GM06990 (cell line): ENCODE results near the gene TMEM82.
"Not testable (repeated sequence)": the region's sequence is repeated elsewhere in the genome, so short reads cannot be mapped to it uniquely, and the experiment has no call there.

Experiments
- DNase-seq: peaks from one replicate; pipeline ENCODE4 v3.0.0-alpha.2; 2011; ENCODE audit not compliant: insufficient read length; ENCODE audit errors: extremely low read depth
- H3K27me3 ChIP-seq: replicated peaks from 2 replicates; pipeline ENCODE4 v1.6.0; 2011; ENCODE audit warnings: low read length; ENCODE audit not compliant: control insufficient read depth, insufficient read depth
- H3K36me3 ChIP-seq: 2 replicates; pipeline ENCODE4 v1.5.1; 2011; ENCODE audit warnings: low read length; ENCODE audit not compliant: control insufficient read depth, insufficient read depth
- H3K4me3 ChIP-seq: replicated peaks from 2 replicates; pipeline ENCODE4 v1.5.1; 2011; ENCODE audit warnings: low read depth, mild to moderate bottlenecking, control low read depth, low read length
- TF ChIP-seq, protein P1 (sequence below): IDR thresholded peaks from 2 replicates; pipeline ENCODE4 v1.5.1; 2011; ENCODE audit warnings: low read length, control low read depth, mild to moderate bottlenecking, inconsistent platforms; ENCODE audit not compliant: insufficient read depth, poor library complexity, severe bottlenecking

The TMEM82 gene

DNA sequence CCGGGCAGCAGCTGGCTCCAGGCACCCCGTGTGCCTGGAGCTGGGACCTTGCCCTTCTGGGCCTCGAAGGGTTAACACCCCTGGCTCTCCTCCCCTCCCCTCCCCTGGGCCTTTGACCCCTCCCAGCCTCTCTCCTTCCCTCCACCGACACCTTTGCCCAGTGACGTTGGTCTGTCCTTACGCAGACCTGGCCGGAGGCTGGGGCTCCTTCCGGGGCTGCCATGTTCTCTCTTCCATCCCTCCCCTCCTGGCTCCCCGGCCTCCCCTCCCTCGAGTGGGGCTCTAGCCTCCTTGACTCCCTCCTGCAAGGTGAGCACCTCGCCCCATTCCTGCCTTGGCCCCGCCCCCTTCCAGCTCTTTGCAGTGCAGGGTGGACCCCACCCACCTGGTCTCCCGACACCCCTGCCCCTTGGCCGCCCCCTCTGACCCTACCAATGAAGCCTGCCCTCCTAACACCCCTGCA is at the start of gene TMEM82:
Gene TMEM82, plus strand, starts transcription at position 161 of the 463 bp plus-strand sequence. Its CDS starts 61 bp downstream, at position 222.
- no peak for DNase-seq
- Histone ChIP-seq H3K36me3 (no peaks in the 10 kb centered on the region), H3K4me3 (no peak within 1 kb of the TSS), H3K27me3 (no peaks in the 10 kb centered on the region)
- TF ChIP-seq, protein P1, sequence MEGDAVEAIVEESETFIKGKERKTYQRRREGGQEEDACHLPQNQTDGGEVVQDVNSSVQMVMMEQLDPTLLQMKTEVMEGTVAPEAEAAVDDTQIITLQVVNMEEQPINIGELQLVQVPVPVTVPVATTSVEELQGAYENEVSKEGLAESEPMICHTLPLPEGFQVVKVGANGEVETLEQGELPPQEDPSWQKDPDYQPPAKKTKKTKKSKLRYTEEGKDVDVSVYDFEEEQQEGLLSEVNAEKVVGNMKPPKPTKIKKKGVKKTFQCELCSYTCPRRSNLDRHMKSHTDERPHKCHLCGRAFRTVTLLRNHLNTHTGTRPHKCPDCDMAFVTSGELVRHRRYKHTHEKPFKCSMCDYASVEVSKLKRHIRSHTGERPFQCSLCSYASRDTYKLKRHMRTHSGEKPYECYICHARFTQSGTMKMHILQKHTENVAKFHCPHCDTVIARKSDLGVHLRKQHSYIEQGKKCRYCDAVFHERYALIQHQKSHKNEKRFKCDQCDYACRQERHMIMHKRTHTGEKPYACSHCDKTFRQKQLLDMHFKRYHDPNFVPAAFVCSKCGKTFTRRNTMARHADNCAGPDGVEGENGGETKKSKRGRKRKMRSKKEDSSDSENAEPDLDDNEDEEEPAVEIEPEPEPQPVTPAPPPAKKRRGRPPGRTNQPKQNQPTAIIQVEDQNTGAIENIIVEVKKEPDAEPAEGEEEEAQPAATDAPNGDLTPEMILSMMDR: no peak

DNA sequence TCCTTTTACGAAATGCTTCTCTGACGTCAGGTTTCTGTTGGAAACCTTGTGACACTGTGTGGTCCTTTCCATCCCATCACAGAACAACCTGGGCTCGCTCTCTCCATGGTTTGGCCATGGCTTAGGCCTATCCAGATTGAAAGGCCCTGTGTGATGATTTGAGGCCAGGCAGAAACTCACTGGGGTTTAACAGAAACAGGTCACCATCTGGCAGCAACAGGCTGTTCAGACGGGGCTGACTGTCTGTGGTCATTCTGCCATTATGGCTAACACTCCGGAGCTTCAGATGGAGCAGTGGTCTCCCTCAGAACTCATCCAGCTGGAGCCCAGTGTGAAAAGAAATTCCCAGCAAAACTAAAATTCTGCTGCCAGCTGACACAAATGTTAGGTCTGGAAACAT is 48.9 kb upstream of the TMEM82 start:
- DNase-seq: no peak
- no peaks in the 10 kb centered on the region; the same call in none of the 2 replicates for H3K36me3 ChIP-seq
- no peak overlapping the region for H3K4me3 ChIP-seq
- H3K27me3 ChIP-seq: no peaks in the 10 kb centered on the region
- TF ChIP-seq, protein P1: no peak

DNA sequence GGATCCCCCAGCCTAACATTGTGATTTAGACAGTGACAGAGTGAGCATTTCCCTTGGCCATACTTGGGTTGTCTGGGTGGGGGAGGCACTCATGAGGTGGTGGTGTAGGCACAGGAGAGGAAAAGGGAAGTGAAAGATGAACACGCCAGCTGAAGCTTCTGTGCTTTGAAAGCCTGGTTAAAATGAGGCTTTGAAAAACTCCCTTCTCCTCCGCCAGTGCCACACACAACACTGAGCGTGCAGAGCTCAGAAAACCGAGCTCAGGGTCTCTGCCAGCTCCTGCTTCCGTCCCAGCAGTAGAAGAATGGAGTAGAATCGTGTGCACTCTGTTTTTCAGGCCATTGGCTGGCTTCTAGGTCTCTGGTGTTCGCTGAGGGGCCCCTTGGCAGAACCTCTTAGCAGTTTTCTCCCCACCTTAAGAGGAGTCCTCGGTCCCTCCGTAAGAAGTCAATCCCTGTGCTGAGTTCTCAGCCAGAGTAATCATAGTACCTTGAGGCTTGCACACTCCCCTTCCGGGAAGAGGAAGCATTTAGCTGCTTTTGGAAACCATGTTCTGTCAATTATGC is 45.3 kb upstream of the TMEM82 start:
- Histone ChIP-seq H3K4me3 (peak overlapping the region; percentile 52), H3K27me3 (no peaks in the 10 kb centered on the region), H3K36me3 (0 out of 2 replicates have a peak, but pooled peaks cover 3% of the 10 kb centered on the region)
- TF ChIP-seq, protein P1: no peak
- DNase-seq: peak; percentile 75

DNA sequence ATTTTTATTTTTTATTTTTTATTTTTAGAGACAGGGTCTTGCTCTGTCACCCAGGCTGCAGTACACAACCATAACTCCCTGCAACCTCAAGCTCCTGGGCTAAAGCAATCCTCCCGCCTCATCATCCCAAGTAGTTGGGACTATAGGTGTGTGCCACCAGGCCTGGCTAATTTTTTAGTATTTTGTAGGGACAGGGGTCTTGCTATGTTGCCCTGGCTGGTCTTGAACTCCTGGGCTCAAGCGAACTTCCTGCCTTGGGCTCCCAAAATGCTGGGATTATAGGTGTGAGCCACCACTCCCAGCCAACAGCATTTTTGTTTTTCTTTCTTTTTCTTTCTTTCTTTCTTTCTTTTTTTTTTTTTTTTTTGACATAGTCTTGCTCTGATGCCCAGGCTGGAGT is 44.1 kb upstream of the TMEM82 start:
- TF ChIP-seq, protein P1: no peak

GRCh38 chr1:15699321-15699720 is 43.0 kb upstream of the TMEM82 start:
- not testable (repeated sequence) for H3K27me3 ChIP-seq, H3K4me3 ChIP-seq, DNase-seq, H3K36me3 ChIP-seq

More for the DNA sequence above, 44.1 kb upstream of the TMEM82 start:
- Histone ChIP-seq H3K36me3 (0 out of 2 replicates have a peak, but pooled peaks cover 3% of the 10 kb centered on the region), H3K27me3 (no peaks in the 10 kb centered on the region), H3K4me3 (no peak overlapping the region)
- no peak for DNase-seq

DNA sequence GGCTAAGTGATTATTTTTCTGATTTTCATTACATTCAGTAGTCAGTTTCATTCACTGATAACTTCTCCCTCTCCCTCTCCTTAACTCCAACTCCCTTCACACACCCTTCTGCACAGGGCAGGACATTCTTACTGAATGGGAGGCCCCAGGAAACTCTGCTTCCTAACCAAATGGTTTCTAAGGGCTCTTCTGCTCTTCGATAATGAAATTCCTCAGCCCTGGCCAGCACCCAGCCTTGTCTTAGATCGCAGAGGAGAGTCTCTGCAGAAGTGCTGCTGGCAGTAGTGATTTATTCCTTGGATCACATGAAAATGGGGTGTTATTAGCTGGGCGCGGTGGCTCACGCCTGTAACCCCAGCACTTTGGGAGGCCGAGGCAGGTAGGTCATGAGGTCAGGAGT is 41.8 kb upstream of the TMEM82 start:
- H3K27me3 ChIP-seq: no peaks in the 10 kb centered on the region
- TF ChIP-seq, protein P1: no peak
- peaks cover 7% of the 10 kb centered on the region for H3K36me3 ChIP-seq
- no peak overlapping the region for H3K4me3 ChIP-seq
- no peak for DNase-seq
